DND-41 (cell line): Measurements from ENCODE around the gene POLD2.

Source experiments
- ATAC-seq: fragments of 200-7000 bp; cut with Tn5 transposase; 3 replicates; pipeline ENCODE4 v1.9.1; 2021; ENCODE audit warnings: low read depth; ENCODE audit not compliant: insufficient read depth
- DNase-seq: peaks from one replicate; pipeline ENCODE4 v3.0.0-alpha.2; 2020
- H2AFZ ChIP-seq: 2 replicates; pipeline ENCODE4 v1.6.0; 2012; ENCODE audit warnings: low read depth, low read length
- H3K27ac ChIP-seq: 2 replicates; pipeline ENCODE4 v1.5.1; 2012; ENCODE audit warnings: low read length, inconsistent platforms
- H3K27me3 ChIP-seq: fragments of 200-600 bp; sonication (generic); 2 replicates; pipeline ENCODE4 v1.6.0; 2012; ENCODE audit warnings: low read length, mild to moderate bottlenecking, inconsistent platforms; ENCODE audit not compliant: insufficient read depth, poor library complexity
- H3K36me3 ChIP-seq: 2 replicates; pipeline ENCODE4 v1.5.1; 2012; ENCODE audit warnings: low read length, inconsistent platforms; ENCODE audit not compliant: insufficient read depth
- H3K4me1 ChIP-seq: 2 replicates; pipeline ENCODE4 v1.5.1; 2012; ENCODE audit warnings: mild to moderate bottlenecking, low read length; ENCODE audit not compliant: insufficient read depth
- H3K4me2 ChIP-seq: 2 replicates; pipeline ENCODE4 v1.6.0; 2012; ENCODE audit warnings: mild to moderate bottlenecking, moderate library complexity, low read length, inconsistent platforms; ENCODE audit not compliant: insufficient read depth
- H3K4me3 ChIP-seq, 2 experiments: fragments of 200-600 bp in 1 of 2; shearing (Covaris generic) in 1 of 2; 2 replicates each; pipeline ENCODE4 v1.5.1; 2012 to 2016; ENCODE audit warnings: inconsistent platforms in 2 of 2, low read length in 2 of 2, mild to moderate bottlenecking in 2 of 2, low read depth in 1 of 2, moderate library complexity in 1 of 2
- H3K79me2 ChIP-seq: 2 replicates; pipeline ENCODE4 v1.6.0; 2012; ENCODE audit warnings: low read length, inconsistent platforms; ENCODE audit not compliant: insufficient read depth
- H3K9ac ChIP-seq: 2 replicates; pipeline ENCODE4 v1.6.0; 2012; ENCODE audit warnings: low read depth, mild to moderate bottlenecking, inconsistent platforms, low read length, moderate library complexity
- H3K9me3 ChIP-seq: 2 replicates; pipeline ENCODE4 v1.5.1; 2012; ENCODE audit warnings: low read length, moderate library complexity, mild to moderate bottlenecking, inconsistent platforms; ENCODE audit not compliant: insufficient read depth, severe bottlenecking
- H4K20me1 ChIP-seq: 2 replicates; pipeline ENCODE4 v1.6.0; 2012; ENCODE audit warnings: low read length; ENCODE audit not compliant: insufficient read depth
- EZH2 ChIP-seq: IDR thresholded peaks from 3 replicates; pipeline ENCODE4 v1.6.1; 2012; ENCODE audit warnings: borderline replicate concordance, low read depth, mild to moderate bottlenecking, moderate library complexity, low read length, inconsistent platforms; ENCODE audit not compliant: severe bottlenecking
- TF ChIP-seq, protein P1 (sequence below): IDR thresholded peaks from 2 replicates; pipeline ENCODE4 v1.5.1; 2012; ENCODE audit warnings: borderline replicate concordance, low read length, moderate library complexity, mild to moderate bottlenecking; ENCODE audit not compliant: poor library complexity, severe bottlenecking; ENCODE audit errors: extremely low read depth

Gene POLD2

DNA sequence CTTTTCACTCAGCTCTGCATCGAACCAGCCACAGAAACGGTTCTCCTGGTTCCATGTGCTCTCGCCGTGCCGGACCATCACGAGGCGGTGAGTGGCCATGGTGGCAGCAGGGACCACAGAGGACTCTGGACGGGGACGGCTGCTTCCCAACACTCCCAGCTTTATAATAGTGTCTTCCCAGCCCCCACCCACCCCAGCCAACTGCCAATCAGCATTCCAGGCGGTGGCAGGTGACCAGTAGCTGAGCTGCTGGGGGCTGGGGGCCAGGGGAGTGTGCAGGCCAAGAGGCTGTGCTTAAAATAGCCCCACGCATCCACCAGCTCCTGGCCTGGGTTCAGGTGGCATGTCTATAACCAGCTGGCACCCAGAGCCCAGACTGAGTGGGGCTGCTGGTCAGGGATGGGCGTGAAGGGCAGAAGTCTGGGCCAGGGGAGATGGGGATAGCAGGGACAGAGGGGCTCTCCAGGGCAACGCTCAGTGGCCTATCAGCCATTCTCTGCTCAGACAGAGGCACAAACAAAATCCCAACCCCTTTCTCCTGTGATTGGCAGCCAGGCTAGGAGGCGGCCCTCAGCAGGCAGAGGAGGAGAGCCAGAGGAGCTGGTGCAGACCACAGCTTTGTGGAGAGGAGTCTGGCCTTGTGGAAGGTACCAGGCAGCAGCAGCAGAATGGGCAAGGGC, 57.8 kb downstream of the POLD2 start, which contains the start of gene PGAM2:
Gene PGAM2 (minus strand): TSS at position 137 of the 680 bp plus-strand sequence. CDS start 38 bp downstream, at position 99.
- TF ChIP-seq, protein P1, sequence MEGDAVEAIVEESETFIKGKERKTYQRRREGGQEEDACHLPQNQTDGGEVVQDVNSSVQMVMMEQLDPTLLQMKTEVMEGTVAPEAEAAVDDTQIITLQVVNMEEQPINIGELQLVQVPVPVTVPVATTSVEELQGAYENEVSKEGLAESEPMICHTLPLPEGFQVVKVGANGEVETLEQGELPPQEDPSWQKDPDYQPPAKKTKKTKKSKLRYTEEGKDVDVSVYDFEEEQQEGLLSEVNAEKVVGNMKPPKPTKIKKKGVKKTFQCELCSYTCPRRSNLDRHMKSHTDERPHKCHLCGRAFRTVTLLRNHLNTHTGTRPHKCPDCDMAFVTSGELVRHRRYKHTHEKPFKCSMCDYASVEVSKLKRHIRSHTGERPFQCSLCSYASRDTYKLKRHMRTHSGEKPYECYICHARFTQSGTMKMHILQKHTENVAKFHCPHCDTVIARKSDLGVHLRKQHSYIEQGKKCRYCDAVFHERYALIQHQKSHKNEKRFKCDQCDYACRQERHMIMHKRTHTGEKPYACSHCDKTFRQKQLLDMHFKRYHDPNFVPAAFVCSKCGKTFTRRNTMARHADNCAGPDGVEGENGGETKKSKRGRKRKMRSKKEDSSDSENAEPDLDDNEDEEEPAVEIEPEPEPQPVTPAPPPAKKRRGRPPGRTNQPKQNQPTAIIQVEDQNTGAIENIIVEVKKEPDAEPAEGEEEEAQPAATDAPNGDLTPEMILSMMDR = no peak
- no peak for TF ChIP-seq EZH2
- no peak for DNase-seq

DNA sequence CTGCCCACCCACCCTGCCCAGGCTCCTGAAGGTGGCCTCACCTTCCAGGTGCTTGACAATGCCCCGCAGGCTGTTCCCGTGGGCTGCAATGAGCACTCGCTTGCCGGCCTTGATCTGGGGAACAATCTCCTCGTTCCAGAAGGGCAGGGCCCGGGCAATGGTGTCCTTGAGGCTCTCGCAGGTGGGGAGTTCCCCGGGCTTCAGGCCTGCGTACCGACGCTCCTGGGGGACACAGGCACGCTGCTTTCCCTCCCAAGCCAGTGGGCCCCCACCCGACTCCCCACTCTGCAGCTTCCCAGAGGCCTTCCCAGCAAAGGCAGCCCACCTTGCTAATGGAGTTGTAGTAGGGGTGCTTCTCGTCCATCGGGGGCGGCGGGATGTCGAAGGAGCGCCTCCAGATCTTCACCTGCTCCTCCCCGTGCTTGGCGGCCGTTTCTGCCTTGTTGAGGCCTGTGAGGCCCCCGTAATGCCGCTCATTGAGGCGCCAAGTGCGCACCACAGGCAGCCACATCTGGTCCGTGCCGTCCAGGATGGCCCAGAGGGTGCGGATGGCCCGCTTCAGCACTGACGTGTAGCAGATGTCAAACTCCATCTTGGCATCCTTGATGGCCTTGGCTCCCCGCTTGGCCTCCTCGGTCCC, 58.4 kb downstream of the POLD2 start:
- Histone ChIP-seq H2AFZ (no peak overlapping the region), H3K4me2 (no peak overlapping the region), H3K27ac (no peak overlapping the region), H4K20me1 (peaks cover 16% of the 10 kb centered on the region), H3K79me2 (no peaks in the 10 kb centered on the region), H3K9ac (no peak overlapping the region), H3K4me3 (no peak overlapping the region), H3K4me1 (no peaks in the 10 kb centered on the region), H3K9me3 (no peaks in the 10 kb centered on the region), H3K36me3 (peaks cover 28% of the 10 kb centered on the region), H3K27me3 (no peaks in the 10 kb centered on the region)
- ATAC-seq (no peak), DNase-seq (no peak)
- no peak for TF ChIP-seq EZH2
- TF ChIP-seq, protein P1 = no peak

More for the DNA sequence above, 57.8 kb downstream of the POLD2 start, which contains the start of gene PGAM2:
- Histone ChIP-seq H3K4me3 (no peak within 1 kb of the TSS), H4K20me1 (peaks cover 11% of the 10 kb centered on the region), H3K4me1 (no peaks in the 10 kb centered on the region), H3K27me3 (no peaks in the 10 kb centered on the region), H3K27ac (no peak within 1 kb of the TSS), H3K79me2 (no peaks in the 10 kb centered on the region), H3K9ac (no peak within 1 kb of the TSS), H3K9me3 (no peaks in the 10 kb centered on the region), H3K36me3 (peaks cover 21% of the 10 kb centered on the region), H3K4me2 (no peak within 1 kb of the TSS), H2AFZ (no peak within 1 kb of the TSS)
- peak; percentile 52 for ATAC-seq
